GM23338 (cell line): Measurements from ENCODE around the gene MAP3K9. TPM values are rescaled to one million over a fixed set of nuclear protein-coding genes. Genes with fewer than 3 reads are reported as not detected.
A peak's percentile ranks its signal among the peaks of the same experiment; 100 is the strongest.

Experiments used
- ATAC-seq: fragments of 200-7000 bp; cut with Tn5 transposase; 3 replicates; pipeline ENCODE4 v1.9.1; 2020
- DNase-seq: peaks from one replicate; pipeline ENCODE4 v3.0.0-alpha.2; 2015; ENCODE audit warnings: low spot score
- H2AFZ ChIP-seq: fragments of 200-600 bp; sonication (generic); 2 replicates; pipeline ENCODE4 v1.8.0; 2016; ENCODE audit warnings: antibody characterized with exemption, mild to moderate bottlenecking, moderate library complexity
- H3F3A ChIP-seq: fragments of 200-600 bp; sonication (generic); replicated peaks from 2 replicates; pipeline ENCODE4 v1.8.0; 2017; ENCODE audit warnings: antibody characterized with exemption, mixed run types, low read depth
- H3K27ac ChIP-seq: fragments of 200-600 bp; sonication (generic); 2 replicates; pipeline ENCODE4 v1.6.1; 2016; ENCODE audit warnings: low read depth
- H3K27me3 ChIP-seq: fragments of 200-600 bp; sonication (generic); 2 replicates; pipeline ENCODE4 v1.8.0; 2016; ENCODE audit warnings: mild to moderate bottlenecking, mixed run types, moderate library complexity; ENCODE audit not compliant: insufficient read depth
- H3K36me3 ChIP-seq: fragments of 200-600 bp; sonication (generic); 2 replicates; pipeline ENCODE4 v1.8.0; 2016; ENCODE audit warnings: mild to moderate bottlenecking; ENCODE audit not compliant: insufficient read depth
- H3K4me1 ChIP-seq: fragments of 200-600 bp; sonication (generic); 2 replicates; pipeline ENCODE4 v1.8.0; 2016; ENCODE audit warnings: mild to moderate bottlenecking, moderate library complexity; ENCODE audit not compliant: insufficient read depth
- H3K4me2 ChIP-seq: fragments of 200-600 bp; sonication (generic); 2 replicates; pipeline ENCODE4 v1.7.1; 2017; ENCODE audit warnings: mixed run types
- H3K4me3 ChIP-seq: fragments of 200-600 bp; sonication (generic); 2 replicates; pipeline ENCODE4 v1.6.1; 2016; ENCODE audit warnings: mixed run types
- H3K79me2 ChIP-seq: fragments of 200-600 bp; sonication (generic); replicated peaks from 2 replicates; pipeline ENCODE4 v1.8.0; 2017; ENCODE audit warnings: mild to moderate bottlenecking; ENCODE audit not compliant: insufficient read depth
- H3K9me2 ChIP-seq: fragments of 200-600 bp; sonication (generic); 2 replicates; pipeline ENCODE4 v1.8.0; 2017; ENCODE audit not compliant: insufficient read depth
- H4K20me1 ChIP-seq: fragments of 200-600 bp; sonication (generic); replicated peaks from 2 replicates; pipeline ENCODE4 v1.8.0; 2017; ENCODE audit warnings: mild to moderate bottlenecking; ENCODE audit not compliant: insufficient read depth
- H3K27ac Mint-ChIP-seq: 2 replicates; pipeline ENCODE4 v1.8.0; 2020; ENCODE audit warnings: inconsistent platforms, mild to moderate bottlenecking, moderate library complexity, mixed read lengths
- H3K27me3 Mint-ChIP-seq: 3 replicates; pipeline ENCODE4 v1.8.0; 2022; ENCODE audit warnings: low read depth, mild to moderate bottlenecking, moderate library complexity, mixed read lengths, inconsistent platforms; ENCODE audit not compliant: insufficient read depth, poor library complexity
- H3K36me3 Mint-ChIP-seq: 3 replicates; pipeline ENCODE4 v1.8.0; 2021; ENCODE audit warnings: low read depth, mild to moderate bottlenecking, inconsistent platforms, moderate library complexity, mixed read lengths
- H3K4me1 Mint-ChIP-seq: 3 replicates; pipeline ENCODE4 v1.8.0; 2020; ENCODE audit warnings: mild to moderate bottlenecking, inconsistent platforms, mixed read lengths
- H3K4me3 Mint-ChIP-seq: 3 replicates; pipeline ENCODE4 v1.8.0; 2021; ENCODE audit warnings: moderate library complexity, mild to moderate bottlenecking, inconsistent platforms, mixed read lengths
- H3K9me3 Mint-ChIP-seq: 3 replicates; pipeline ENCODE4 v1.8.0; 2020; ENCODE audit warnings: moderate library complexity, mild to moderate bottlenecking, inconsistent platforms, mixed read lengths
- CREB1 ChIP-seq: fragments of 250-450 bp; sonication (Bioruptor Pico); IDR thresholded peaks from 2 replicates; pipeline ENCODE4 v1.5.0; 2020; ENCODE audit warnings: low read depth, mild to moderate bottlenecking, moderate library complexity
- EZH2 ChIP-seq: fragments of 200-600 bp; sonication (generic); IDR thresholded peaks from one replicate; pipeline ENCODE4 v1.8.0; 2017; ENCODE audit warnings: antibody characterized with exemption, mild to moderate bottlenecking, low read depth; ENCODE audit not compliant: unreplicated experiment
- EZH2phosphoT487 ChIP-seq: fragments of 200-600 bp; sonication (generic); IDR thresholded peaks from one replicate; pipeline ENCODE4 v1.8.1; 2018; ENCODE audit warnings: antibody characterized with exemption; ENCODE audit not compliant: unreplicated experiment
- JUNB ChIP-seq: IDR thresholded peaks from one replicate; pipeline ENCODE4 v1.6.1; 2016; ENCODE audit warnings: antibody characterized with exemption; ENCODE audit not compliant: unreplicated experiment
- NANOG ChIP-seq: IDR thresholded peaks from 2 replicates; pipeline ENCODE4 v1.6.1; 2016; ENCODE audit warnings: antibody characterized with exemption, borderline replicate concordance
- POLR2AphosphoS5 ChIP-seq: IDR thresholded peaks from 2 replicates; pipeline ENCODE4 v1.6.1; 2016; ENCODE audit warnings: antibody characterized with exemption, low read depth
- STAT1 ChIP-seq: IDR thresholded peaks from one replicate; pipeline ENCODE4 v1.6.1; 2016; ENCODE audit warnings: antibody characterized with exemption; ENCODE audit not compliant: unreplicated experiment
- ZNF114 ChIP-seq: fragments of 250-450 bp; sonication (Bioruptor Pico); IDR thresholded peaks from 2 replicates; pipeline ENCODE4 v1.5.0; 2020; ENCODE audit warnings: mild to moderate bottlenecking, moderate library complexity
- ZNF331 ChIP-seq: fragments of 250-450 bp; sonication (Bioruptor Pico); IDR thresholded peaks from 2 replicates; pipeline ENCODE4 v1.5.0; 2020; ENCODE audit warnings: low read depth, mild to moderate bottlenecking, moderate library complexity
- polyA plus RNA-seq: library from polyadenylated mRNA; unstranded; fragments of >200 nt; fragmentation: Nextera tagmentation; extraction: Ambion mirVana; gene quantifications from 2 replicates; pipeline ENCODE4 v1.2.1, GENCODE V29; 2016
- total RNA-seq: library from RNA; depleted of rRNA; stranded (reverse); fragments of >200 nt; shearing (Covaris generic); gene quantifications from 2 replicates; pipeline ENCODE4 v1.2.3, GENCODE V29; 2014
- TF ChIP-seq, protein P1 (sequence below): fragments of 250-450 bp; sonication (Bioruptor Pico); IDR thresholded peaks from 2 replicates; pipeline ENCODE4 v1.5.0; 2020; ENCODE audit warnings: mild to moderate bottlenecking, moderate library complexity
- TF ChIP-seq, protein P2 (sequence below): IDR thresholded peaks from one replicate; pipeline ENCODE4 v1.6.1; 2018; ENCODE audit warnings: antibody characterized with exemption; ENCODE audit not compliant: unreplicated experiment
- TF ChIP-seq, protein P3 (sequence below): IDR thresholded peaks from 2 replicates; pipeline ENCODE4 v1.6.1; 2016; ENCODE audit warnings: antibody characterized with exemption
- TF ChIP-seq, protein P4 (sequence below), 2 experiments: fragments of 200-600 bp in 1 of 2; sonication (generic) in 1 of 2; conservative IDR thresholded peaks; 2 replicates each; pipeline versions ENCODE4 v1.5.1 to v1.6.1; 2016 to 2017; ENCODE audit warnings: antibody characterized with exemption in 2 of 2, low read depth in 2 of 2, mild to moderate bottlenecking in 2 of 2, moderate library complexity in 1 of 2

Gene MAP3K9
- total and polyA plus RNA-seq, 2 experiments from 2014 or later, result 5.3 to 30.8 TPM

DNA sequence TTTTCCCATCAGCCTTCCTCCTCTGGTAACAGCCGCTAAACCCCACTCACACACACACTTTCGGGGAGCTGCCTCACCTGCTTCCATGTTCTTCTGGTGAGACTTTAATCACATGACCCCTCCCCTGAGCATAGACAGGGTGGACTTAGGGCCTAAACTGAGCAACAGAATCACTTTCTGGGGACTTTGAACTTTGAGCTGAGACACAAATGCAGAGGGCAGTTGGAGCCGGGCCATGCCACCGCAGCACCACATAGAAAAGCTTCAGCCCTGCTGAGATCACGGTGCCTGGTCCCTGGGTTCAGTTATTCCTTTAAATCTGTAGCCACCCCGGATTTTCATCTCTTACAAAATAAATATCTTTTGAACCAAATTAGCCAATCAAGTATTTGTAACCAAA is 18.4 kb upstream of the MAP3K9 start:
- H3K4me3 Mint-ChIP-seq, result no peak overlapping the region
- no peak overlapping the region for H3K27ac Mint-ChIP-seq
- Histone ChIP-seq H3K4me1 (peaks cover 13% of the 10 kb centered on the region), H3K79me2 (no peaks in the 10 kb centered on the region), H3K4me2 (no peak overlapping the region), H3K36me3 (no peaks in the 10 kb centered on the region), H3K9me2 (no peaks in the 10 kb centered on the region), H3K27me3 (peaks cover 16% of the 10 kb centered on the region), H3F3A (peaks cover 8% of the 10 kb centered on the region; the same call in 1 of the 2 replicates), H3K27ac (no peak overlapping the region), H2AFZ (peak overlapping the region; percentile 67; the same call in 1 of the 2 replicates), H4K20me1 (no peaks in the 10 kb centered on the region), H3K4me3 (no peak overlapping the region)
- no peak for ATAC-seq
- H3K27me3 Mint-ChIP-seq, result peaks cover 7% of the 10 kb centered on the region
- no peaks in the 10 kb centered on the region; the same call in 2 of the 3 replicates for H3K36me3 Mint-ChIP-seq
- peaks cover 9% of the 10 kb centered on the region for H3K4me1 Mint-ChIP-seq
- DNase-seq, result no peak
- TF ChIP-seq CREB1 (no peak), EZH2phosphoT487 (no peak), ZNF114 (CRISPR knock-in tag) (no peak), NANOG (no peak), STAT1 (no peak), EZH2 (no peak), ZNF331 (CRISPR knock-in tag) (no peak), JUNB (no peak), POLR2AphosphoS5 (no peak)
- TF ChIP-seq, protein P1, sequence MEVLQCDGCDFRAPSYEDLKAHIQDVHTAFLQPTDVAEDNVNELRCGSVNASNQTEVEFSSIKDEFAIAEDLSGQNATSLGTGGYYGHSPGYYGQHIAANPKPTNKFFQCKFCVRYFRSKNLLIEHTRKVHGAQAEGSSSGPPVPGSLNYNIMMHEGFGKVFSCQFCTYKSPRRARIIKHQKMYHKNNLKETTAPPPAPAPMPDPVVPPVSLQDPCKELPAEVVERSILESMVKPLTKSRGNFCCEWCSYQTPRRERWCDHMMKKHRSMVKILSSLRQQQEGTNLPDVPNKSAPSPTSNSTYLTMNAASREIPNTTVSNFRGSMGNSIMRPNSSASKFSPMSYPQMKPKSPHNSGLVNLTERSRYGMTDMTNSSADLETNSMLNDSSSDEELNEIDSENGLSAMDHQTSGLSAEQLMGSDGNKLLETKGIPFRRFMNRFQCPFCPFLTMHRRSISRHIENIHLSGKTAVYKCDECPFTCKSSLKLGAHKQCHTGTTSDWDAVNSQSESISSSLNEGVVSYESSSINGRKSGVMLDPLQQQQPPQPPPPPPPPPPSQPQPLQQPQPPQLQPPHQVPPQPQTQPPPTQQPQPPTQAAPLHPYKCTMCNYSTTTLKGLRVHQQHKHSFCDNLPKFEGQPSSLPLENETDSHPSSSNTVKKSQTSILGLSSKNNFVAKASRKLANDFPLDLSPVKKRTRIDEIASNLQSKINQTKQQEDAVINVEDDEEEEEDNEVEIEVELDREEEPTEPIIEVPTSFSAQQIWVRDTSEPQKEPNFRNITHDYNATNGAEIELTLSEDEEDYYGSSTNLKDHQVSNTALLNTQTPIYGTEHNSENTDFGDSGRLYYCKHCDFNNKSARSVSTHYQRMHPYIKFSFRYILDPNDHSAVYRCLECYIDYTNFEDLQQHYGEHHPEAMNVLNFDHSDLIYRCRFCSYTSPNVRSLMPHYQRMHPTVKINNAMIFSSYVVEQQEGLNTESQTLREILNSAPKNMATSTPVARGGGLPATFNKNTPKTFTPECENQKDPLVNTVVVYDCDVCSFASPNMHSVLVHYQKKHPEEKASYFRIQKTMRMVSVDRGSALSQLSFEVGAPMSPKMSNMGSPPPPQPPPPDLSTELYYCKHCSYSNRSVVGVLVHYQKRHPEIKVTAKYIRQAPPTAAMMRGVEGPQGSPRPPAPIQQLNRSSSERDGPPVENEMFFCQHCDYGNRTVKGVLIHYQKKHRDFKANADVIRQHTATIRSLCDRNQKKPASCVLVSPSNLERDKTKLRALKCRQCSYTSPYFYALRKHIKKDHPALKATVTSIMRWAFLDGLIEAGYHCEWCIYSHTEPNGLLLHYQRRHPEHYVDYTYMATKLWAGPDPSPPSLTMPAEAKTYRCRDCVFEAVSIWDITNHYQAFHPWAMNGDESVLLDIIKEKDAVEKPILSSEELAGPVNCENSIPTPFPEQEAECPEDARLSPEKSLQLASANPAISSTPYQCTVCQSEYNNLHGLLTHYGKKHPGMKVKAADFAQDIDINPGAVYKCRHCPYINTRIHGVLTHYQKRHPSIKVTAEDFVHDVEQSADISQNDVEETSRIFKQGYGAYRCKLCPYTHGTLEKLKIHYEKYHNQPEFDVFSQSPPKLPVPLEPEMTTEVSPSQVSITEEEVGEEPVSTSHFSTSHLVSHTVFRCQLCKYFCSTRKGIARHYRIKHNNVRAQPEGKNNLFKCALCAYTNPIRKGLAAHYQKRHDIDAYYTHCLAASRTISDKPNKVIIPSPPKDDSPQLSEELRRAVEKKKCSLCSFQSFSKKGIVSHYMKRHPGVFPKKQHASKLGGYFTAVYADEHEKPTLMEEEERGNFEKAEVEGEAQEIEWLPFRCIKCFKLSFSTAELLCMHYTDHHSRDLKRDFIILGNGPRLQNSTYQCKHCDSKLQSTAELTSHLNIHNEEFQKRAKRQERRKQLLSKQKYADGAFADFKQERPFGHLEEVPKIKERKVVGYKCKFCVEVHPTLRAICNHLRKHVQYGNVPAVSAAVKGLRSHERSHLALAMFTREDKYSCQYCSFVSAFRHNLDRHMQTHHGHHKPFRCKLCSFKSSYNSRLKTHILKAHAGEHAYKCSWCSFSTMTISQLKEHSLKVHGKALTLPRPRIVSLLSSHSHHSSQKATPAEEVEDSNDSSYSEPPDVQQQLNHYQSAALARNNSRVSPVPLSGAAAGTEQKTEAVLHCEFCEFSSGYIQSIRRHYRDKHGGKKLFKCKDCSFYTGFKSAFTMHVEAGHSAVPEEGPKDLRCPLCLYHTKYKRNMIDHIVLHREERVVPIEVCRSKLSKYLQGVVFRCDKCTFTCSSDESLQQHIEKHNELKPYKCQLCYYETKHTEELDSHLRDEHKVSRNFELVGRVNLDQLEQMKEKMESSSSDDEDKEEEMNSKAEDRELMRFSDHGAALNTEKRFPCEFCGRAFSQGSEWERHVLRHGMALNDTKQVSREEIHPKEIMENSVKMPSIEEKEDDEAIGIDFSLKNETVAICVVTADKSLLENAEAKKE, result no peak
- TF ChIP-seq, protein P2, sequence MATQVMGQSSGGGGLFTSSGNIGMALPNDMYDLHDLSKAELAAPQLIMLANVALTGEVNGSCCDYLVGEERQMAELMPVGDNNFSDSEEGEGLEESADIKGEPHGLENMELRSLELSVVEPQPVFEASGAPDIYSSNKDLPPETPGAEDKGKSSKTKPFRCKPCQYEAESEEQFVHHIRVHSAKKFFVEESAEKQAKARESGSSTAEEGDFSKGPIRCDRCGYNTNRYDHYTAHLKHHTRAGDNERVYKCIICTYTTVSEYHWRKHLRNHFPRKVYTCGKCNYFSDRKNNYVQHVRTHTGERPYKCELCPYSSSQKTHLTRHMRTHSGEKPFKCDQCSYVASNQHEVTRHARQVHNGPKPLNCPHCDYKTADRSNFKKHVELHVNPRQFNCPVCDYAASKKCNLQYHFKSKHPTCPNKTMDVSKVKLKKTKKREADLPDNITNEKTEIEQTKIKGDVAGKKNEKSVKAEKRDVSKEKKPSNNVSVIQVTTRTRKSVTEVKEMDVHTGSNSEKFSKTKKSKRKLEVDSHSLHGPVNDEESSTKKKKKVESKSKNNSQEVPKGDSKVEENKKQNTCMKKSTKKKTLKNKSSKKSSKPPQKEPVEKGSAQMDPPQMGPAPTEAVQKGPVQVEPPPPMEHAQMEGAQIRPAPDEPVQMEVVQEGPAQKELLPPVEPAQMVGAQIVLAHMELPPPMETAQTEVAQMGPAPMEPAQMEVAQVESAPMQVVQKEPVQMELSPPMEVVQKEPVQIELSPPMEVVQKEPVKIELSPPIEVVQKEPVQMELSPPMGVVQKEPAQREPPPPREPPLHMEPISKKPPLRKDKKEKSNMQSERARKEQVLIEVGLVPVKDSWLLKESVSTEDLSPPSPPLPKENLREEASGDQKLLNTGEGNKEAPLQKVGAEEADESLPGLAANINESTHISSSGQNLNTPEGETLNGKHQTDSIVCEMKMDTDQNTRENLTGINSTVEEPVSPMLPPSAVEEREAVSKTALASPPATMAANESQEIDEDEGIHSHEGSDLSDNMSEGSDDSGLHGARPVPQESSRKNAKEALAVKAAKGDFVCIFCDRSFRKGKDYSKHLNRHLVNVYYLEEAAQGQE, result no peak
- TF ChIP-seq, protein P3, sequence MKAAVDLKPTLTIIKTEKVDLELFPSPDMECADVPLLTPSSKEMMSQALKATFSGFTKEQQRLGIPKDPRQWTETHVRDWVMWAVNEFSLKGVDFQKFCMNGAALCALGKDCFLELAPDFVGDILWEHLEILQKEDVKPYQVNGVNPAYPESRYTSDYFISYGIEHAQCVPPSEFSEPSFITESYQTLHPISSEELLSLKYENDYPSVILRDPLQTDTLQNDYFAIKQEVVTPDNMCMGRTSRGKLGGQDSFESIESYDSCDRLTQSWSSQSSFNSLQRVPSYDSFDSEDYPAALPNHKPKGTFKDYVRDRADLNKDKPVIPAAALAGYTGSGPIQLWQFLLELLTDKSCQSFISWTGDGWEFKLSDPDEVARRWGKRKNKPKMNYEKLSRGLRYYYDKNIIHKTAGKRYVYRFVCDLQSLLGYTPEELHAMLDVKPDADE, result no peak
- TF ChIP-seq, protein P4, sequence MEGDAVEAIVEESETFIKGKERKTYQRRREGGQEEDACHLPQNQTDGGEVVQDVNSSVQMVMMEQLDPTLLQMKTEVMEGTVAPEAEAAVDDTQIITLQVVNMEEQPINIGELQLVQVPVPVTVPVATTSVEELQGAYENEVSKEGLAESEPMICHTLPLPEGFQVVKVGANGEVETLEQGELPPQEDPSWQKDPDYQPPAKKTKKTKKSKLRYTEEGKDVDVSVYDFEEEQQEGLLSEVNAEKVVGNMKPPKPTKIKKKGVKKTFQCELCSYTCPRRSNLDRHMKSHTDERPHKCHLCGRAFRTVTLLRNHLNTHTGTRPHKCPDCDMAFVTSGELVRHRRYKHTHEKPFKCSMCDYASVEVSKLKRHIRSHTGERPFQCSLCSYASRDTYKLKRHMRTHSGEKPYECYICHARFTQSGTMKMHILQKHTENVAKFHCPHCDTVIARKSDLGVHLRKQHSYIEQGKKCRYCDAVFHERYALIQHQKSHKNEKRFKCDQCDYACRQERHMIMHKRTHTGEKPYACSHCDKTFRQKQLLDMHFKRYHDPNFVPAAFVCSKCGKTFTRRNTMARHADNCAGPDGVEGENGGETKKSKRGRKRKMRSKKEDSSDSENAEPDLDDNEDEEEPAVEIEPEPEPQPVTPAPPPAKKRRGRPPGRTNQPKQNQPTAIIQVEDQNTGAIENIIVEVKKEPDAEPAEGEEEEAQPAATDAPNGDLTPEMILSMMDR (conservative IDR thresholded peaks at IDR 0.05; ENCODE audit: low read depth in 2 of 2), result no peak
- peaks cover 2% of the 10 kb centered on the region; the same call in 2 of the 3 replicates for H3K9me3 Mint-ChIP-seq
